Cardiac fibroblast (primary cell): ENCODE results near the gene BMS1.

Experiments
- DNase-seq, 2 donors: peaks; one replicate each; pipeline versions ENCODE4 v3.0.0 to v3.0.0-alpha.2; 2010; ENCODE audit warnings: low read depth in 2 of 2
- H3K4me3 ChIP-seq, 2 donors: replicated peaks in 1 of 2; 1 replicate in 1 of 2; 2 replicates in 1 of 2; pipeline ENCODE4 v1.5.1; 2011; ENCODE audit warnings: low read depth in 2 of 2, low read length in 2 of 2, mild to moderate bottlenecking in 2 of 2, moderate library complexity in 1 of 2
- CTCF ChIP-seq: IDR thresholded peaks from one replicate; pipeline ENCODE4 v1.5.1; 2011; ENCODE audit warnings: low read depth, mild to moderate bottlenecking, low read length, inconsistent platforms

BMS1 gene

DNA sequence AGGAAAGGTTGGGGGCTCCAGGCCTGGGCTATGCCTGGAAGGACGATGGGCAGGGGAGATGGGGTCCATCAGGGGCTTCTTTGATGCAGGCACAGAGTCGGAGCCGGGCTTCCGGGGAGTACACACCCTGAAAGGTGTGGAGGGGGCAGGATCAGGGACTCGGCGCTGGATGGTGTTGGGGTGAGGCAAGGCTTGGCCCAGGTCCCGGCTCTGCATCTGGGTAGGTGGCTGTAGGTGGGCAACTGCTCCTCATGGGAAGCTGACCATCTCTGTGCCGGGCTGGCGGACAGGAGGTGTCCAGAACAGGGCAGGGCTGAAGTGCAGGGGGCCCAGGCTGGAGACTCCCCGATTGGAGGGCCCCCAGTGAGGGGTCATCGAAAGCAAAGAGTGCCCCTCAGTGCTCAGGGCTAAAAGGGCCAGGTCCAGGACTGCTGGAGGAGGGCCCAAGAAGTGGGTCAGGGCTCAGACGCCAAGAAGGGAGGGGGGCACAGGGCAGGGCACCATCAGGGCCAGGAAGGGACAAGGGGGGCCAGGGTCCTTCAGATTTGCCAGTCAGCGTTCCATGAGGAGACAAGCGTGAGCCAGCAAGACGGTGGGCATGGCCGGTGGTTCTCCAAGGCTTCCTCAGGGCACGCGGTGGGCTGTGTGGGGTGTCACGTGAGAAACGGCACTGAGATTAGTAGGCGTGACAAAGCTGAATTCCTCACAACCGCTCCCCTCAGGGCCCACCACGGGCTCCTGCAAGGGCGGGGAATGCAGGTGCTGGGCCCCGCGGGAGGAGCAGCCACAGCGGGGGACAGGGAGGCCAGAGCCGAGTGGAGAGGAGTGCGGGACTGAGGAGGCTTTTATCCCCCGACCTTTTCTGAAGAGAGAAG is 97.0 kb downstream of the BMS1 start:
- no peak overlapping the region for H3K4me3 ChIP-seq
- no peak for DNase-seq
- TF ChIP-seq CTCF: no peak

- no peak for DNase-seq
- no peak for TF ChIP-seq CTCF
Measured at GRCh38 chr10:42880255-42880620, 97.6 kb downstream of the BMS1 start.

DNA sequence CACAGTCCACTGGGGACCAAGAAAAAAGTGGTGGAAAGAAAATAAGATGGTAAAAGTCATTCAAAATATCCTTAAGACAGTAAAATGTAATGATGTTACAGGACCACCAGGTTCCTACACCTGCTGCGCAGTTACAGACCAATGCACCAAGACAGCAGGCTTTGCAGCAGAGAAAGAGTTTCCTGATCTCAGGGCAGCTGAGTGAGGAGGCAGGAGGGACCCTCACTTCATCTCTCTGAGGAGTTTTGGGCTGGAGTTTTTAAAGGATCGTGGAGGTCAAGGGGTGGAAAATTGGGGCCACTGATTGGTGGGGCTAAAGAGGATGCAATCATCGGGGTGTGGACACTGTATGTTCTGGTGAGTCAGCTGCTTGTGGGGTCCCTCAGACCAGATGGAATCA is 100.0 kb downstream of the BMS1 start:
- DNase-seq: no peak
- TF ChIP-seq CTCF: no peak
- H3K4me3 ChIP-seq: no peak overlapping the region

More at GRCh38 chr10:42880255-42880620, 97.6 kb downstream of the BMS1 start:
- H3K4me3 ChIP-seq: no peak overlapping the region
